Spleen (tissue), 7 donors: ENCODE data around the gene TMEM30A.

Experiments
- CTCF ChIP-seq, 11 experiments: fragments of 200-600 bp in 7 of 11; fragments of 450-650 bp in 4 of 11; sonication (generic) in 4 of 11; IDR thresholded peaks in 8 of 11; conservative IDR thresholded peaks in 3 of 11; 1 replicate in 7 of 11; 2 replicates in 4 of 11; pipeline versions ENCODE4 v1.4.0 to v1.8.0; 2016 to 2021; ENCODE audit warnings: antibody characterized with exemption in 11 of 11, inconsistent platforms in 4 of 11, mild to moderate bottlenecking in 1 of 11
- POLR2A ChIP-seq, 3 donors: fragments of 450-650 bp; IDR thresholded peaks; one replicate each; pipeline ENCODE4 v1.5.1; 2017; ENCODE audit warnings: antibody characterized with exemption in 3 of 3, mild to moderate bottlenecking in 1 of 3
- donor health status: DM: no; HTN: no; CAD: no; lungs with moderate emphysema.
- donor health status: DM: no; HTN: no; CAD: no.
- donor health status: DM: no; HTN: no; CAD: no.

DNA sequence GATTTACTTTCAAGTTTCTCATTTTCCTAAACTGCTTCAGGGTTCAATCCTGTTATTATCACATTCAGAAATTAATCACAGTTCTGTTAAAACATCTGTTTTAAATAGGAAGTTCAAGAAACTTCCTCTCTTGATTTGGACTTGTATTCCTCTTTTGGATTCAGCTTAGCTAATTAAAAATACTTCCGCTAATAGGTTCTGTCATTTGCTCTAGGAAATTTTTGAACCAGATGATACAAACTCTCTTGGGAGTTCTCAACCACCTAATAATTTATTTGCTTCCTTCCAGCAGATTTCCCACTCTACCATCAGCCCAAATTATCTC, 15.9 kb upstream of the TMEM30A start:
- TF ChIP-seq CTCF (IDR thresholded peaks at IDR 0.05 in 8 of 11, conservative IDR thresholded peaks at IDR 0.05 in 3 of 11) = no peak
- TF ChIP-seq POLR2A (IDR thresholded peaks at IDR 0.05) = no peak
